IMR-90 (cell line): ENCODE measurements around the gene NGFR. TPM values are rescaled to one million over a fixed set of nuclear protein-coding genes. Genes with fewer than 3 reads are reported as not detected.

Experiments used
- ATAC-seq: fragments of 200-7000 bp; cut with Tn5 transposase; 2 replicates; pipeline ENCODE4 v1.9.1; 2020; ENCODE audit warnings: low read depth, mild to moderate bottlenecking, moderate library complexity
- BruUV-seq: library from RNA; stranded (reverse); fragments of 400-500 nt; replicated peaks from 2 replicates; lab custom pipeline; 2021; lab: Mats Ljungman, UMichigan
- CTCF ChIA-PET: fragments of 300-600 bp; formaldehyde crosslinking; extraction: SDS; loops from one replicate; lab custom pipeline; 2021; ENCODE audit warnings: antibody characterized with exemption; lab: Yijun Ruan, JAX
- POLR2A ChIA-PET: fragments of 300-600 bp; sonication (Branson Sonifier 250); formaldehyde crosslinking; loops from one replicate; lab custom pipeline; 2022; ENCODE audit warnings: antibody characterized with exemption; ENCODE audit not compliant: unreplicated experiment; lab: Charles Lee
- DNase-seq: peaks from one replicate; pipeline ENCODE4 v3.0.0; 2013
- H2AFZ ChIP-seq: replicated peaks from 2 replicates; pipeline ENCODE3; 2013; ENCODE audit warnings: low read length, mild to moderate bottlenecking; ENCODE audit not compliant: poor library complexity
- H2AK5ac ChIP-seq: 2 replicates; pipeline ENCODE4 v1.6.1; 2013; ENCODE audit warnings: low read depth, low read length, inconsistent platforms
- H2AK9ac ChIP-seq: replicated peaks from 2 replicates; pipeline ENCODE3; 2013; ENCODE audit warnings: mild to moderate bottlenecking, low read depth, low read length, moderate library complexity; ENCODE audit not compliant: poor library complexity
- H2BK120ac ChIP-seq: 2 replicates; pipeline ENCODE4 v1.6.1; 2013; ENCODE audit warnings: low read depth, low read length, inconsistent platforms
- H2BK15ac ChIP-seq: 3 replicates; pipeline ENCODE4 v1.6.1; 2013; ENCODE audit warnings: low read depth, low read length, inconsistent platforms
- H2BK20ac ChIP-seq: 2 replicates; pipeline ENCODE4 v1.6.1; 2013; ENCODE audit warnings: low read depth, mild to moderate bottlenecking, inconsistent platforms, low read length, moderate library complexity
- H2BK5ac ChIP-seq: 2 replicates; pipeline ENCODE4 v1.6.1; 2013; ENCODE audit warnings: mild to moderate bottlenecking, low read depth, low read length, inconsistent platforms; ENCODE audit not compliant: poor library complexity, severe bottlenecking
- H3K14ac ChIP-seq: replicated peaks from 2 replicates; pipeline ENCODE4 v1.6.1; 2013; ENCODE audit warnings: low read depth, low read length, inconsistent platforms
- H3K18ac ChIP-seq: 2 replicates; pipeline ENCODE4 v1.6.1; 2013; ENCODE audit warnings: low read depth, low read length, control low read depth
- H3K23ac ChIP-seq: 2 replicates; pipeline ENCODE4 v1.6.1; 2013; ENCODE audit warnings: low read depth, low read length, inconsistent platforms
- H3K27ac ChIP-seq: 2 replicates; pipeline ENCODE4 v1.5.1; 2013; ENCODE audit warnings: mild to moderate bottlenecking, control low read depth, low read length; ENCODE audit not compliant: insufficient read depth
- H3K27me3 ChIP-seq: 2 replicates; pipeline ENCODE4 v1.6.1; 2013; ENCODE audit warnings: low read length; ENCODE audit not compliant: control insufficient read depth, insufficient read depth
- H3K36me3 ChIP-seq: 2 replicates; pipeline ENCODE4 v1.6.1; 2013; ENCODE audit warnings: low read length, mixed read lengths; ENCODE audit not compliant: control insufficient read depth, insufficient read depth
- H3K4ac ChIP-seq: 2 replicates; pipeline ENCODE4 v1.6.1; 2013; ENCODE audit warnings: low read depth, low read length, inconsistent platforms
- H3K4me1 ChIP-seq: 2 replicates; pipeline ENCODE4 v1.6.1; 2013; ENCODE audit warnings: low read length, mixed read lengths; ENCODE audit not compliant: control insufficient read depth, insufficient read depth
- H3K4me2 ChIP-seq: 2 replicates; pipeline ENCODE4 v1.6.1; 2013; ENCODE audit warnings: low read depth, mild to moderate bottlenecking, control low read depth, low read length, moderate library complexity
- H3K4me3 ChIP-seq: 2 replicates; pipeline ENCODE4 v1.5.1; 2013; ENCODE audit warnings: low read depth, mild to moderate bottlenecking, control low read depth, low read length, moderate library complexity; ENCODE audit not compliant: insufficient read depth
- H3K56ac ChIP-seq: 2 replicates; pipeline ENCODE4 v1.6.1; 2013; ENCODE audit warnings: low read length, inconsistent platforms; ENCODE audit not compliant: insufficient read depth; ENCODE audit errors: extremely low read depth
- H3K79me1 ChIP-seq, 2 experiments: 2 replicates each; pipeline ENCODE4 v1.6.1; 2013; ENCODE audit warnings: low read length in 2 of 2, inconsistent platforms in 1 of 2, low read depth in 1 of 2
- H3K9ac ChIP-seq: 2 replicates; pipeline ENCODE4 v1.6.1; 2013; ENCODE audit warnings: low read depth, low read length, control low read depth
- H3K9me1 ChIP-seq: 2 replicates; pipeline ENCODE4 v1.6.1; 2013; ENCODE audit warnings: low read length, inconsistent platforms; ENCODE audit not compliant: insufficient read depth
- H3K9me3 ChIP-seq: 2 replicates; pipeline ENCODE4 v1.6.1; 2013; ENCODE audit warnings: low read length; ENCODE audit not compliant: control insufficient read depth, insufficient read depth
- H4K20me1 ChIP-seq: 2 replicates; pipeline ENCODE4 v1.6.1; 2013; ENCODE audit warnings: low read length, inconsistent platforms; ENCODE audit not compliant: insufficient read depth
- H4K5ac ChIP-seq: 2 replicates; pipeline ENCODE4 v1.6.1; 2013; ENCODE audit warnings: mild to moderate bottlenecking, low read depth, low read length, control low read depth
- H4K8ac ChIP-seq, 2 experiments: 2 replicates each; pipeline ENCODE4 v1.6.1; 2013; ENCODE audit warnings: low read depth in 2 of 2, low read length in 2 of 2, control low read depth in 1 of 2, inconsistent platforms in 1 of 2
- H4K91ac ChIP-seq: 2 replicates; pipeline ENCODE4 v1.6.1; 2013; ENCODE audit warnings: low read depth, low read length, inconsistent platforms; ENCODE audit not compliant: insufficient read depth
- BHLHE40 ChIP-seq: fragments of 150-350 bp; IDR thresholded peaks from 2 replicates; pipeline ENCODE4 v1.6.1; 2016; ENCODE audit warnings: mild to moderate bottlenecking, low read depth, low read length
- CEBPB ChIP-seq: IDR thresholded peaks from 2 replicates; pipeline ENCODE4 v1.6.1; 2012; ENCODE audit warnings: low read depth, low read length, improper control_type of control experiment
- MAZ ChIP-seq: IDR thresholded peaks from 2 replicates; pipeline ENCODE4 v1.6.1; 2012; ENCODE audit warnings: low read depth, mild to moderate bottlenecking, low read length, improper control_type of control experiment, moderate library complexity, borderline replicate concordance
- MXI1 ChIP-seq: IDR thresholded peaks from 2 replicates; pipeline ENCODE4 v1.6.1; 2012; ENCODE audit warnings: low read depth, mild to moderate bottlenecking, low read length, moderate library complexity, borderline replicate concordance
- POLR2A ChIP-seq: IDR thresholded peaks from 2 replicates; pipeline ENCODE4 v1.6.1; 2012; ENCODE audit warnings: mild to moderate bottlenecking, low read depth, low read length
- RAD21 ChIP-seq: IDR thresholded peaks from 2 replicates; pipeline ENCODE4 v1.6.1; 2012; ENCODE audit warnings: low read length, improper control_type of control experiment
- RFX5 ChIP-seq: IDR thresholded peaks from 2 replicates; pipeline ENCODE4 v1.8.0; 2012; ENCODE audit warnings: low read depth, mild to moderate bottlenecking, low read length, moderate library complexity
- SMC3 ChIP-seq: fragments of 150-350 bp; IDR thresholded peaks from 2 replicates; pipeline ENCODE4 v1.6.1; 2016; ENCODE audit warnings: low read depth, mild to moderate bottlenecking, antibody characterized with exemption, low read length, moderate library complexity
- USF2 ChIP-seq: fragments of 150-350 bp; IDR thresholded peaks from 2 replicates; pipeline ENCODE4 v1.6.1; 2017; ENCODE audit warnings: mild to moderate bottlenecking, antibody characterized with exemption, low read length, low read depth
- WGBS, 2 experiments: methylation state at CpG; one replicate each; pipeline versions ENCODE4 v1.1.5 to v1.1.7; 2013; ENCODE audit warnings: missing lambda C conversion rate in 2 of 2; ENCODE audit not compliant: insufficient read length in 1 of 2; ENCODE audit errors: extremely low coverage in 2 of 2; 5-methylcytosine and 5-hydroxymethylcytosine counted together
- dilution Hi-C: fragments of 300-500 bp; cut with HindIII; formaldehyde crosslinking; loops from one replicate; pipeline ENCODE4 v1.14.3; 2018; ENCODE audit warnings: low sequenced_read_pairs; ENCODE audit not compliant: unreplicated experiment
- in situ Hi-C: fragments of 300-500 bp; cut with MboI; formaldehyde crosslinking; loops from 3 replicates; pipeline ENCODE4 v1.14.3; 2019; ENCODE audit warnings: low sequenced_read_pairs, inconsistent platforms, mixed read lengths
- intact Hi-C: fragments of 100-400 bp; cut with micrococcal nuclease; formaldehyde crosslinking; loops from 2 replicates; pipeline ENCODE4 v1.10.0; 2022
- polyA plus RNA-seq, 3 experiments: library from polyadenylated mRNA; depleted of rRNA; stranded (reverse); fragments of >200 nt; gene quantifications; 2 replicates each; pipeline ENCODE4 v1.2.3, GENCODE V29; 2012; ENCODE audit warnings: low replicate concordance in 1 of 3
- total RNA-seq: library from RNA; depleted of rRNA; stranded (reverse); fragments of >200 nt; gene quantifications from 2 replicates; pipeline ENCODE4 v1.2.3, GENCODE V29; 2012
- TF ChIP-seq, protein P1 (sequence below): conservative IDR thresholded peaks from 2 replicates; pipeline ENCODE4 v1.5.1; 2012; ENCODE audit warnings: mild to moderate bottlenecking, low read depth, low read length, improper control_type of control experiment
- TF ChIP-seq, protein P2 (sequence below): fragments of 150-350 bp; IDR thresholded peaks from 2 replicates; pipeline ENCODE4 v1.6.1; 2016; ENCODE audit warnings: low read depth, mild to moderate bottlenecking, low read length, moderate library complexity, borderline replicate concordance

NGFR gene
- total and polyA plus RNA-seq, 2 of the 4 experiments (the other 2 are of a cell fraction) = 0.15 to 0.18 TPM

- H3K9ac ChIP-seq = no peak overlapping the region
- no peak overlapping the region for H4K5ac ChIP-seq
- H3K27ac ChIP-seq = no peak overlapping the region
- H3K79me1 ChIP-seq = no peaks in the 10 kb centered on the region
- H2AK9ac ChIP-seq = no peak overlapping the region
- dilution Hi-C loops (no loop called here), intact Hi-C loops (no loop called here), in situ Hi-C loops (no loop called here)
- no peaks in the 10 kb centered on the region for H3K36me3 ChIP-seq
- H3K27me3 ChIP-seq = peaks cover 59% of the 10 kb centered on the region
- WGBS, 2 experiments = 82% methylated on average over 4 of the region's 13 CpGs; no CpG with 5 or more reads in 1 of the 2 experiments
- H2BK120ac ChIP-seq = no peak overlapping the region
- H3K4ac ChIP-seq = no peak overlapping the region
- H3K4me3 ChIP-seq = no peak overlapping the region
- H3K9me1 ChIP-seq = peaks cover 3% of the 10 kb centered on the region; the same call in 1 of the 2 replicates
- H3K18ac ChIP-seq = no peak overlapping the region
- no peak overlapping the region for H3K23ac ChIP-seq
- ChIA-PET CTCF (interaction anchor here (1.5 kb wide), 1 partner anchor 14 kb away, joined by 3 read pairs; no protein-coding TSS in a partner anchor), POLR2A (no interaction called here)
- no peak overlapping the region for H4K91ac ChIP-seq
- H4K20me1 ChIP-seq = no peaks in the 10 kb centered on the region; the same call in 1 of the 2 replicates
- no peak overlapping the region for H3K4me2 ChIP-seq
- H3K14ac ChIP-seq = no peak overlapping the region
- no peak overlapping the region for H2AK5ac ChIP-seq
- no peak overlapping the region for H4K8ac ChIP-seq
- H3K56ac ChIP-seq = no peak overlapping the region
- no TSS peak for BruUV-seq
- no peak overlapping the region for H2BK15ac ChIP-seq
- no peaks in the 10 kb centered on the region for H3K9me3 ChIP-seq
- ATAC-seq (no peak), DNase-seq (no peak)
- no peak overlapping the region for H2BK20ac ChIP-seq
- no peak overlapping the region for H2BK5ac ChIP-seq
- peaks cover 5% of the 10 kb centered on the region for H3K4me1 ChIP-seq
- no peak overlapping the region for H2AFZ ChIP-seq
- TF ChIP-seq BHLHE40 (no peak), MAZ (no peak), POLR2A (no peak), CEBPB (no peak), USF2 (no peak), SMC3 (no peak), MXI1 (no peak), RFX5 (no peak), RAD21 (no peak)
- TF ChIP-seq, protein P1, sequence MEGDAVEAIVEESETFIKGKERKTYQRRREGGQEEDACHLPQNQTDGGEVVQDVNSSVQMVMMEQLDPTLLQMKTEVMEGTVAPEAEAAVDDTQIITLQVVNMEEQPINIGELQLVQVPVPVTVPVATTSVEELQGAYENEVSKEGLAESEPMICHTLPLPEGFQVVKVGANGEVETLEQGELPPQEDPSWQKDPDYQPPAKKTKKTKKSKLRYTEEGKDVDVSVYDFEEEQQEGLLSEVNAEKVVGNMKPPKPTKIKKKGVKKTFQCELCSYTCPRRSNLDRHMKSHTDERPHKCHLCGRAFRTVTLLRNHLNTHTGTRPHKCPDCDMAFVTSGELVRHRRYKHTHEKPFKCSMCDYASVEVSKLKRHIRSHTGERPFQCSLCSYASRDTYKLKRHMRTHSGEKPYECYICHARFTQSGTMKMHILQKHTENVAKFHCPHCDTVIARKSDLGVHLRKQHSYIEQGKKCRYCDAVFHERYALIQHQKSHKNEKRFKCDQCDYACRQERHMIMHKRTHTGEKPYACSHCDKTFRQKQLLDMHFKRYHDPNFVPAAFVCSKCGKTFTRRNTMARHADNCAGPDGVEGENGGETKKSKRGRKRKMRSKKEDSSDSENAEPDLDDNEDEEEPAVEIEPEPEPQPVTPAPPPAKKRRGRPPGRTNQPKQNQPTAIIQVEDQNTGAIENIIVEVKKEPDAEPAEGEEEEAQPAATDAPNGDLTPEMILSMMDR = no peak
- TF ChIP-seq, protein P2, sequence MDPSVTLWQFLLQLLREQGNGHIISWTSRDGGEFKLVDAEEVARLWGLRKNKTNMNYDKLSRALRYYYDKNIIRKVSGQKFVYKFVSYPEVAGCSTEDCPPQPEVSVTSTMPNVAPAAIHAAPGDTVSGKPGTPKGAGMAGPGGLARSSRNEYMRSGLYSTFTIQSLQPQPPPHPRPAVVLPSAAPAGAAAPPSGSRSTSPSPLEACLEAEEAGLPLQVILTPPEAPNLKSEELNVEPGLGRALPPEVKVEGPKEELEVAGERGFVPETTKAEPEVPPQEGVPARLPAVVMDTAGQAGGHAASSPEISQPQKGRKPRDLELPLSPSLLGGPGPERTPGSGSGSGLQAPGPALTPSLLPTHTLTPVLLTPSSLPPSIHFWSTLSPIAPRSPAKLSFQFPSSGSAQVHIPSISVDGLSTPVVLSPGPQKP = no peak
Measured at GRCh38 chr17:49510059-49510719, 15.1 kb downstream of the NGFR start.
